GM10266 (cell line): ENCODE measurements around the gene TAAR9.

ENCODE experiments used
- DNase-seq: peaks from one replicate; pipeline ENCODE4 v3.0.0; 2012; ENCODE audit errors: extremely low spot score
- CTCF ChIP-seq: IDR thresholded peaks from 2 replicates; pipeline ENCODE4 v1.5.1; 2012; ENCODE audit warnings: mild to moderate bottlenecking, low read depth; ENCODE audit not compliant: control insufficient read depth, insufficient read depth; ENCODE audit errors: missing control alignments

The TAAR9 gene

DNA sequence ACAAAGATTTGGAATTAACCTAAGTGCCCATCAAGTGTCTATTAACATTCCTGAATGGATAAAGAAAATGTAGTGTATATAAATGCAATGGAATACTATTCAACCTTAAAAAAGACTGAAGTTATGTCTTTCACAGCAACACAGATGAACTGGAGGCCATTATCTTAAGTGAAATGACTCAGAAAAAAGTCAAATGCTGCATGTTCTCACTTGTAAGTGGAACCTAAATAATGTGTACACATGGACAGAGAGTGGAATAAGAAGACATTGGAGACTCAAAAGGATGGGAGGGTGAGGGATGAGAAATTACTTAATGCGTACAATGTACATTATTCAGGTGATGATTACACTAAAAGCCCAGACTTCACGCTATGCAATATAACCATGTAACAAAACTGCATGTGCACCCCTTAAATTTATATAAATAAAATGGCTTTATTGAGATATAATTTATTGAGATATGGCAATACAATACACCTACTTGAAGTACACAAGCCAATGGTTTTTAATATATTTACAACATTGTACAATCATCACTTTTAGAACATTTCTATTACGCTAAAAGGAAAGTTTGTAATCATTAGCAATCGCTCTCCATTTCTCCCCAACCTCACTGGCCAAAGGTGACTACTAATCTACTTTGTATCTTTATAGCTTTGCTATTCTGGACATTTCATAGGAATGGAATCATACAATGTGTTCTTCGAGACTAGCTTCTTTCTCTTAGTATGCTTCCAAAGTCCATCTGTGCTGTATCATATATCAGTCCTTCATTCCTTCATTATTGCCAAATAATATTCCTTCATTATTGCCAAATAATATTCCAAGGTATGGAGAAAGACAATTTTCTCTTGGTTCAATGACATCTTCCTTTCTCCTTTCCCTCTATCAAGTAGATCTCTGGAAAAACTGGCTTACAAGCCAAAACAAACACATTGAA, 30.9 kb upstream of the TAAR9 start:
- TF ChIP-seq CTCF, result no peak

DNA sequence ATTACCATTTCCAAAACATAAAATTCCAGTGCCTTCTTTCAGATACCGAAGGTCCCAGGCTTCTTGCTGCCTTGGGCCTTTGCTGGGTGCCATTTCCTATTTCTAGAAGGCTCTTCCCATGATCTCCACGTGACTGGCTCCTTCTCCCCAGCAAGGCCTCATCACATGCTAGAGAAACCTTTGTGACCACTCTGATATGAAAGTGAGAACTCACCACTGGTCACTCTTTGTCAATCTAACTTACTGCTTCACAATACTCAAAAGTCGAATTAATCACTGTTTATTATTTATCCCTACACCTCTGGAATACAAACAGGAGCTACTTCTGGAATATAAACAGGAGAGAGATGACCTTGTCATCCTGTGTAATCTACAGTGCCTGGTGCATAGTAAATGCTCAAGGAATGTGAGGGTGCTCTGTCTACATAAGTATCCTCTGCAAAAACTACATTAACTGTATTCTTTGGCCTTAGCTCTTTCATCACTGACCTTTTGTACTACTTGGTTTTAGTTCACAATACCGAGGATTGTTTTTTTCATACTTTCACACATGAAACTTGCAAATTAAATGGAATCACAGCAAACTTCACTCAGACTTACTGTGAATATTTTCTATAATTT, 26.8 kb upstream of the TAAR9 start:
- no peak for TF ChIP-seq CTCF

More for the DNA sequence above, 30.9 kb upstream of the TAAR9 start:
- DNase-seq, result no peak

DNA sequence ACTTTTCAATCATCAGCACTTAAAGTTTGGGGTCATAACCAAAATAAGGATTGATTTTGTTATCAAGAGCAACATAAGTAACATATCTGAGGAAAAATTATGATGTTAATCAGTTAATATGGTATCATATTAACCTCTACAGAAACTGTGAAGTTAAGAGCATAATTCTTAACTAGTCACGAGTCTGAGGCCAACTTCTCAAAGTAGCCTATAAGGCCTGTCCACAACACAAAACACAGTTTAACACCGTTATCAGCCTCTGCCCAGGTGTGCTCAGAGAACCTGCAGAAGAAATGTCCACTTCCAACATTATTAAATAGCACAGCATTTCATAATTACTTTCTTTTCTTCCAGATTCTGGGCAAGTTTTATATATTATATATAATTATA, 26.3 kb upstream of the TAAR9 start:
- TF ChIP-seq CTCF, result no peak
- no peak for DNase-seq

More for the DNA sequence above, 26.8 kb upstream of the TAAR9 start:
- peak; percentile 33 for DNase-seq

GRCh38 chr6:132512342-132512637, 25.8 kb upstream of the TAAR9 start:
- no peak for TF ChIP-seq CTCF
- no peak for DNase-seq

DNA sequence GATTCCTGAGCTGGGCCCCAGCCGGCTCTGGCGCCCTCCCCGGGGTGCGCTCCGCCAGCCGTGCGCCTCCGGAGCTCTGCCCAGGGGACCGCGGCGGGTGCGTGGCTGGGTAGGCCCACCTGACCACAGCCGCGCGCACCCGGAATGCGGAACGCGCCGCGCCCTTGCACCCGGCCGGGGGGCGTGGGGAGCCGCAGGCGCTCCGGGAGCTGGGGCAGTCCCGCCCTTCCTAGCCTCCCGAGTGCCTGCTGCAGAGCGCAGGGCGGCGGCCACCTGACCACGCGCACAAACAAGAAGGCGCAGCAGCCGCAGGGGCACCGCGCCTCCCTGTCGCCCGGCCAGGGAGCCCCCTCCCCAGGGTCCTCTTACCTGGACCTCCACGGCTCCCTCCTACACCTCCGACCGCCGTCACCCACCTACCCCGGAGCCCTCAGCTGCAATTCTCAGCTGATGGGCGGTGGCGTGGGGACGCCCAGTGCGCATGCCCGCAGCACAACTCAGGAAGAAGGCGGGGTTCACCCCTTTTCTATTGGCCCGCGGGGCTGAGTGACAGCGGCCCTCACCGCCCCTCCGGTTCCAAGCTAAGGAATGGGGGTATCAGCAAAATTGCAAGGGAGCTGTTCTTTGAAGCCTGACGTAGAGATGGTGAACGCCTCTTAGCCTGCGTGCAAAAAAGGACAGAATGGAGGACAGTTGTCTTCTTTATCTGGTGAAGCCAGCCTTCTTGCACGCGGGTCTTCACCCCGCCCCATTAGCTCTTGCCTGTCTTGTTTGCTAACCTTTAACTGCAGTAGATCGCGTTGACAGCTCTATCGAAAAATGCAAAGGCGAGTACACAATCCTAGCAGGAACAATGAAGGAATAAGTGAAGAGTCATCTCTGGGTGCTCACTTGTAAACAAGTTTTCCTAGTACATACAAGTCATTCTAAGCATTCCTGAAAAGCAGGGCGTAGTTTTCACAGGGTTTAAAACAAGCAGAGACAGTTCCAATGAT, 25.1 kb upstream of the TAAR9 start, which contains the start of gene STX7:
Gene STX7 (minus strand): TSS at position 479 of the 995 bp plus-strand sequence. CDS start 9,586 bp downstream, outside the sequence.
- no peak for TF ChIP-seq CTCF
- peak; percentile 92 for DNase-seq

DNA sequence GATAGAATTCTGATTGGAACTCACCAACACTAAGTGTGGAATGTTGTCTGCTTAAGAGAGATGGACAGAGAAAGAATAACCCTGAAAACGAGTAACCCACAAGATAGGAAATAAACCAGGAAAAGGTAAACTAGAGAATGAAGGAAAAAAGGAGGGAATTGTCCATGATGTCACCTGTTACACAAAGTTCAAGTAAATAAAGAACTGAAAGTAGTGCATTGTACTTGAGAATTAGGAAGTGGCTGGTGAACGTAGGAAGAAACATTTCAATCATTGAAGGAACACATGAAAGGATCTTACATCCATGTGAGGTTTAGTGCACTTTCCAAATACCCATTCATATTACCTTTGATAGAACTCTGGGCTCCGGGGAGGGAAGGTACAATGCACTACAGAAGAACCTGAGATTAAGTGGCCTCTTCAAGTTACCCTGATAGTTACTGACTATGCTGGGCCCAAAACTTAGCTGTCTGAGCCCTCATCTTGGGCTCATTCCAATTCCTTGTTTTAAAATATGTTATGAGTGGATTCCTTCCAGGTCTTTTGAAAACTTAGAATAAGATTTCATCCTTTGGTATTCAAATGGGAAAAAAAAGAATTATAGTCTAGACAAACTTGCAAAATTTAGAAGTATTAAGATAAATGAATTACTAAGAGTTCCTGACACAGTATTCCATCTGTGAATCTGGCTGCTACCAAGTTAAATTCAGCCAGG, 24.1 kb upstream of the TAAR9 start:
- TF ChIP-seq CTCF, result no peak
- no peak for DNase-seq
